ENCODE measurements around the gene BEST2. TPM values are rescaled to one million over a fixed set of nuclear protein-coding genes. Genes with fewer than 3 reads are reported as not detected.

BEST2 gene
- total RNA-seq, 1 donor from 2014 or later, result not detected

GRCh38 chr19:12783849-12784393, 32.3 kb downstream of the BEST2 start:
- DNase-seq (ENCODE audit: low spot score) (no peak), ATAC-seq (no peak)
- intact Hi-C loops (cut with DNase I), result no loop called here

GRCh38 chr19:12784394-12784870, 32.8 kb downstream of the BEST2 start:
- DNase-seq (ENCODE audit: low spot score) (no peak), ATAC-seq (no peak)
- intact Hi-C loops (cut with DNase I), result no loop called here

DNA sequence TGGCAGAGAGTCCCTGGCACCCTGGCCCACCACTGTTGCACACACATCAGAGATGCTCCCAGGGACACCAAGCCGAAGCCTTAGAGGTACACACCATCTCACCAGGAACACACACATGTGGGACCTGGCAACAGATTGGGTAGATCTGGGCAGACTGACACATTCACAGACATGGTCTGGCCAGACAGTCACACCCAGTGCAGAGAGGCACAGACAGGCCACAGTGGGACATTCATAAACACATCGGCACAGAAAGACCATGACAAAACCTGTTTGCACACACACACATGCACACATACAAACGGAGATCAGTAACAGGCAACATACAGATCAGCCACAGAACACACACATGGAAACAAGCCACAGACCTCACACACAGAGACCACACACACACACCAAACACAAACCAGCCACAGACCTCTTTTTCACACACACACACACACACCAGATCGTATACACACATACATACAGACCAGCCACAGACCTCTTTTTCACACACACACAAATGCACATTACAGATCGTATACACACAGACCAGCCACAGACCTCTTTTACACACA, 33.4 kb downstream of the BEST2 start:
- intact Hi-C loops (cut with DNase I), result no loop called here
- ATAC-seq (no peak), DNase-seq (ENCODE audit: low spot score) (no peak)

- DNase-seq (ENCODE audit: low spot score) (no peak), ATAC-seq (no peak)
- intact Hi-C loops (cut with DNase I), result no loop called here
Observed at GRCh38 chr19:12785431-12786031, 33.9 kb downstream of the BEST2 start.

DNA sequence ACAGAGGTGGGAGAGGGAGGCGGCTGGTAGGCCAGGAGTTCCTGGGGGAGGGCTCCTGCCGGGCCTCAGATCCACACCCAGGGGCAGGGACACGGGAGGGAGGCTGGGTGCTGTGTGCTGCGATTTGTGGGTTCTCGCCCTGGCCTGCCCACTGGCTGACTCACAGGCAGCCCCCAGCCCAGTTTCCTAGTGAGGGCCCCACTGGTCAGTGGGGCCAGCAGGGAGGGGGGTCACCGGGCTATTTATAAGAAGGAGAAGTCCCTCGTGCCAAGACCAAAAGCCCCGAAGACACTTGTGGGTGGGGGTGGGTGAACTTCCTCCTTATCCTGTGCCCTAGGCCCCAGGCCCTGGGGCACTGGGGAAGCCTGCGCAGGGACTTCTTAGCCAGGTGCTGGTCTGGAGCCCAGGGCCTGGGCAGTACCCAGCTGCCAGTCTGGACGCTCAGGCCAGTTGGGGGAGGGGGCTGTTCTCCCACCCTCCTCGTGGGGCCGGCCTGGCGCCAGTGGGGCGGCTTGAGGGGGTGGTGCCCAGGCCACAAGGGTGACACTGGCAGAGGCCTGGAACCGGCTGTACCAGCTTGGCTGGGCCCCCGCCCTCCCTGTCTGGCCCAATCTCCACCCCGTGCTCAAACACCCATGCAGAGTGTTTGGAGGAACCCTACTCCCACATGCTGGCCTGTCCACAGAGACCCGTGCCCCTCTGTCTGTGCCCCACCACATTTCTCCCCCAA, 34.7 kb downstream of the BEST2 start:
- DNase-seq (ENCODE audit: low spot score) (no peak), ATAC-seq (peak; percentile 0)
- intact Hi-C loops (cut with DNase I), result no loop called here

DNA sequence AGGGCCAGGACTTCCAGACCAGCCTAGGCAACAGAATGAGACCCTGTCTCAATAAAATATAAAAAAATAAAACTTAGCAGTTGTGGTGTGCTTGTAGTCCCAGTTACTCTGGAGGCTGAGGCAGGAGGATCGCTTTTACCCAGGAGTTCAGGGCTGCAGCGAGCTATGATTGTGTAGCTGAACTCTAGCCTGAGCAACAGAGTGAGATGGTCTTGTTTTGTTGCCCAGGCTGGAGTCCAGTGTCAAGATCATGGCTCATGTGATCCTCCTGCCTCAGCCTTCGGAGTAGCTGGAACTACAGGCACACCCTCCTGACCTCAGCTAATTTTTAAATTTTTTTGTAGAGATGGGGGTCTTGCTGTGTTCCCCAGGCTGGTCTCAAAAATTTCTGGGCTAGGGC, 35.4 kb downstream of the BEST2 start:
- ATAC-seq (no peak), DNase-seq (ENCODE audit: low spot score) (no peak)
- intact Hi-C loops (cut with DNase I), result no loop called here

DNA sequence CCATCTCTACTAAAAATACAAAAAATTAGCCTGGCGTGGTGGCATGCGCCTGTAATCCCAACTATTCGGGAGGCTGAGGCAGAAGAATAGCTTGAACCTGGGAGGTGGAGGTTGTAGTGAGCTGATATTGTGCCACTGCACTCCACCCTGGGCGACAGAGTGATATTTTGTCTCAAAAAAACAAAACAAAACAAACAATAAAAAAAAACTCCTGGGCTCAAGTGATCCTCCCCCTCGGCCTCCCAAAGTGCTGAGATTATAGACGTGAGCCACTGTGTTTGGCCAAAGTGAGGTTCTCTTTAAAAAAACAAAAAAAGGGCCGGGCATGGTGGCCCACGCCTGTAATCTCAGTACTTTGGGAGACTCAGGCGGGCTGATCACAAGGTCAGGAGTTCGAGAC, 35.9 kb downstream of the BEST2 start:
- intact Hi-C loops (cut with DNase I), result no loop called here
- ATAC-seq, result no peak
- DNase-seq (ENCODE audit: low spot score), result no peak

DNA sequence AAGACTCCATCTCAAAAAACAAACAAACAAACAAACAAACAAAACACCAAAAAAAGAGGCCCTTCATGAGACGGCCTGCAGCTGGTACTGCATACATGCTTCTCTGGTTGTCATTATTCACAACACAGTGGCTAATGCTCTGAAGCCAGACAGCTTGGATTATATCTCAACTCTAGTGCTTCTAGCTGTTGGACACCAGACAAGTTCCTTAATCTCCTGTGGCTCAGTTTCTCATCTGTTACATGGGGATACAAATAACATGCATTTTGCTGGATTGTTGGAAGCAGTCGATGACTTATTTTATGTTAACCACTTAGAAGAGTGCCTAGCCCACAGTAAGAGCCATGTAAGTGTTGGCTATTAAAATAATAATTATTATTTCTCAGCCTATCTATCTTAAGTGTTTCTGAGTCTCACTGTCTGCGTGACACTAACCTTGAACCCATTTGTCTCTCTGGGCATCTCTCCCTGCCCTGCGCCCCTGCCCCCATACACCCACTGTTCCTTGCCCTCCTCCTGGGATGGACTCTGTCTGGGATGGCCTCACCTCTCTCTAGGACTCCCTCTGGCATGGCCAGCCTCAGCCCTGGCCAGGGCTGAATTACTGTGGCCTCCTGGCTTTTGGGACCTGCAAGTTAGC, 36.6 kb downstream of the BEST2 start:
- intact Hi-C loops (cut with DNase I), result no loop called here
- no peak for ATAC-seq

GRCh38 chr19:12788682-12789097, 37.1 kb downstream of the BEST2 start:
- ATAC-seq (no peak), DNase-seq (ENCODE audit: low spot score) (peak; percentile 90)

More for the DNA sequence above, 36.6 kb downstream of the BEST2 start:
- DNase-seq (ENCODE audit: low spot score), result no peak

GRCh38 chr19:12789098-12789903, 37.7 kb downstream of the BEST2 start:
- peak; percentile 75 for DNase-seq (ENCODE audit: low spot score)
- no peak for ATAC-seq
- intact Hi-C loops (cut with DNase I), result no loop called here

More at GRCh38 chr19:12788682-12789097, 37.1 kb downstream of the BEST2 start:
- intact Hi-C loops (cut with DNase I), result no loop called here

DNA sequence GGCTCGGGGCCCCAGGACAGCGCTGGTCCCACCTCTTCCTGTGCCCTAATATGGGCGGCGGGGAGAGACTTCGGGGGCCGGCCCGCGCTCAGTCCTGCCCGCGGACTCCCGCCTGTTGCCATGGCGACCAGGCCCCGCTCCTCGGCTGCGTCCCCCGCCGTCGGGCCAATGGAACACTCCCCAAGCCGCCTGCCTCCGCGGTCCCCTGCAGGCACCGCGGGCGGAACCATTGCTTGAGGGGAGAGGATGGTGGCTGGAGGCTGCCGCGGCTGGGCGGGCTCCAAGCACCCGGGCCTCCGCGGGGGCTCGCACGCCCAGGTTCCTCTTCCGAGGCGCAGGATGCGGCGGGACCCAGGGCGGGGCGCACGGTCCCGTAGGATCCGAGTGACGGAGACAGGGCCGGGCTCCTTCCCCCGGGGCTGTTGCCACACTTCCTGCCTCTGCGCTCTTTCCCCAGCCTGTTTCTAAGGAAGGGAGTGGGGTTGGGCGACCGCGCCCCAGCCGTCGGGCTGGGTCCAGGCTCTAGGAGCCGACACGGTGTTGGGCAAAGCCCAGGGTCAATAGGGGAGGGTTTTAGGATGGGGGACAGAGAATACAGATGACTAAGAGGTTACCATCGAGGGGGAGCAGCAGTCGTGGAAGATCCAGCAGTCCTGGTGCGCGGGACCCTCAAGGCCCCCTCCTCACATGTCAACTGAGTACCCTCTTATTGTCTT, 38.5 kb downstream of the BEST2 start:
- DNase-seq (ENCODE audit: low spot score) (peak; percentile 99), ATAC-seq (peak; percentile 71)
- intact Hi-C loops (cut with DNase I), result no loop called here

DNA sequence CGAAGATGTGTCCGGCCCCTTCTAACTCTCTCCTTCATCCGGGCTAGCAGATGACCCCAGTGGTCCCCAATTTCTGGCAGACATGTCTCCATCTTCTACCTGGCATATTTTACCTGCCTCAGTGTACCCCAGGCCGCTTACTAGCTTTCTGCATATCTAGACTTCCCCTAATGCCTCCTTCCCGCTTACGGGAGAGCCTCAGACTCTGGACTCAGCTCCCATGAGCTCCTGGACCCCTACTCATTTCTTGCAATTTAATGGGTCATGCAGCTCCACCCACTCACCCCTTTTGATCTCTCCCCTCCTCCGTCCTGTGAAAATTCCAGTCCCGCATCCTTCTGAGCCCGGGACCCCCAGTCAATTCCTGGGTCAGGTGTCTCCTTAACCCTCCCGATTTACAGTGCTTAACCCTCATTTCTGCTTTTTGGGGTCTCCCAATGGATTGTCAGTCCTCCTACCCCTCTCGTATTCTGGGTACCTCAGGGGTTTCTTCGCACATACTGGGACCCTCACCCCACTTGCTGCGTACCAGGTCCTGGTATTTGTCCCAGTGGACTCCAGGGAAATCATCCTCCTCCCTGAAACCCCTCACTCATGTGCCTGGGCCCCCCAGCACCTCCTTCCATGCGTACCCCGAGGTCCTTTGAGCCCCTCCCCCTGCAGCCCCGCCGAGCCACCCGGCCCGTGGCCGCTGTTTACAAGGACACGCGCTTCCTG, 39.2 kb downstream of the BEST2 start:
- ATAC-seq, result no peak
- intact Hi-C loops (cut with DNase I), result no loop called here
- DNase-seq (ENCODE audit: low spot score), result peak; percentile 60

GRCh38 chr19:12791345-12792050, 39.9 kb downstream of the BEST2 start, which contains the start of gene JUNB:
TSS of gene JUNB (plus strand) at chr19:12791486. CDS start at chr19:12791772, 286 bp downstream.
- peak; percentile 83 for ATAC-seq
- DNase-seq (ENCODE audit: low spot score), result peak; percentile 99
- intact Hi-C loops (cut with DNase I), result no loop called here

DNA sequence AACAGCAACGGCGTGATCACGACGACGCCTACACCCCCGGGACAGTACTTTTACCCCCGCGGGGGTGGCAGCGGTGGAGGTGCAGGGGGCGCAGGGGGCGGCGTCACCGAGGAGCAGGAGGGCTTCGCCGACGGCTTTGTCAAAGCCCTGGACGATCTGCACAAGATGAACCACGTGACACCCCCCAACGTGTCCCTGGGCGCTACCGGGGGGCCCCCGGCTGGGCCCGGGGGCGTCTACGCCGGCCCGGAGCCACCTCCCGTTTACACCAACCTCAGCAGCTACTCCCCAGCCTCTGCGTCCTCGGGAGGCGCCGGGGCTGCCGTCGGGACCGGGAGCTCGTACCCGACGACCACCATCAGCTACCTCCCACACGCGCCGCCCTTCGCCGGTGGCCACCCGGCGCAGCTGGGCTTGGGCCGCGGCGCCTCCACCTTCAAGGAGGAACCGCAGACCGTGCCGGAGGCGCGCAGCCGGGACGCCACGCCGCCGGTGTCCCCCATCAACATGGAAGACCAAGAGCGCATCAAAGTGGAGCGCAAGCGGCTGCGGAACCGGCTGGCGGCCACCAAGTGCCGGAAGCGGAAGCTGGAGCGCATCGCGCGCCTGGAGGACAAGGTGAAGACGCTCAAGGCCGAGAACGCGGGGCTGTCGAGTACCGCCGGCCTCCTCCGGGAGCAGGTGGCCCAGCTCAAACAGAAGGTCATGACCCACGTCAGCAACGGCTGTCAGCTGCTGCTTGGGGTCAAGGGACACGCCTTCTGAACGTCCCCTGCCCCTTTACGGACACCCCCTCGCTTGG, 40.7 kb downstream of the BEST2 start:
- peak; percentile 82 for DNase-seq (ENCODE audit: low spot score)
- ATAC-seq, result no peak
- intact Hi-C loops (cut with DNase I), result no loop called here

GRCh38 chr19:12792853-12793289, 41.3 kb downstream of the BEST2 start:
- no peak for ATAC-seq
- intact Hi-C loops (cut with DNase I), result no loop called here
- DNase-seq (ENCODE audit: low spot score), result no peak
